H9 (cell line): ENCODE results near the gene KLF16. TPM values are rescaled to one million over a fixed set of nuclear protein-coding genes. Genes with fewer than 3 reads are reported as not detected.
"Not testable (repeated sequence)": the region's sequence is repeated elsewhere in the genome, so short reads cannot be mapped to it uniquely, and the experiment has no call there.

Experiments used
- DNase-seq: peaks from one replicate; pipeline ENCODE4 v3.0.0-alpha.2; 2017
- H2AFZ ChIP-seq: one replicate; pipeline ENCODE4 v1.6.1; 2013; ENCODE audit warnings: mild to moderate bottlenecking, low read length, control low read depth, moderate library complexity
- H2AK5ac ChIP-seq: 2 replicates; pipeline ENCODE4 v1.6.1; 2013; ENCODE audit warnings: low read length, control low read depth, mixed read lengths; ENCODE audit not compliant: insufficient read length
- H2BK120ac ChIP-seq: one replicate; pipeline ENCODE4 v1.6.1; 2013; ENCODE audit warnings: low read depth, mild to moderate bottlenecking, low read length, control low read depth, inconsistent platforms; ENCODE audit not compliant: poor library complexity, severe bottlenecking
- H2BK12ac ChIP-seq: 2 replicates; pipeline ENCODE4 v1.6.1; 2013; ENCODE audit warnings: low read length, control low read depth, mixed read lengths, low read depth; ENCODE audit not compliant: insufficient read length
- H2BK15ac ChIP-seq: 2 replicates; pipeline ENCODE4 v1.6.1; 2013; ENCODE audit warnings: low read depth, low read length, control low read depth
- H2BK20ac ChIP-seq: one replicate; pipeline ENCODE4 v1.6.1; 2013; ENCODE audit warnings: low read depth, mild to moderate bottlenecking, low read length, control low read depth, inconsistent platforms; ENCODE audit not compliant: poor library complexity, severe bottlenecking
- H2BK5ac ChIP-seq: 2 replicates; pipeline ENCODE4 v1.6.1; 2013; ENCODE audit warnings: low read length, control low read depth, mixed read lengths; ENCODE audit not compliant: insufficient read length
- H3K14ac ChIP-seq: 2 replicates; pipeline ENCODE4 v1.6.1; 2013; ENCODE audit warnings: low read length, control low read depth; ENCODE audit not compliant: insufficient read depth
- H3K18ac ChIP-seq: 2 replicates; pipeline ENCODE4 v1.6.1; 2013; ENCODE audit warnings: low read depth, mild to moderate bottlenecking, mixed read lengths, low read length, control low read depth; ENCODE audit not compliant: insufficient read length
- H3K23ac ChIP-seq: 2 replicates; pipeline ENCODE4 v1.6.1; 2013; ENCODE audit warnings: low read length, control low read depth, mixed read lengths, low read depth; ENCODE audit not compliant: insufficient read length
- H3K23me2 ChIP-seq: 2 replicates; pipeline ENCODE4 v1.6.1; 2013; ENCODE audit warnings: low read depth, mild to moderate bottlenecking, mixed read lengths, low read length, control low read depth; ENCODE audit not compliant: insufficient read length, poor library complexity, severe bottlenecking
- H3K27ac ChIP-seq: 2 replicates; pipeline ENCODE4 v1.5.1; 2013; ENCODE audit warnings: low read length, control low read depth, mixed read lengths, low read depth; ENCODE audit not compliant: insufficient read length
- H3K27me3 ChIP-seq: 2 replicates; pipeline ENCODE4 v1.6.1; 2013; ENCODE audit warnings: low read length, control low read depth, inconsistent platforms; ENCODE audit not compliant: insufficient read depth
- H3K4ac ChIP-seq: 2 replicates; pipeline ENCODE4 v1.6.1; 2013; ENCODE audit warnings: low read depth, mild to moderate bottlenecking, control low read depth, inconsistent platforms, low read length, moderate library complexity
- H3K4me1 ChIP-seq: 2 replicates; pipeline ENCODE4 v1.6.1; 2013; ENCODE audit warnings: low read length, control low read depth, inconsistent platforms; ENCODE audit not compliant: insufficient read depth
- H3K4me2 ChIP-seq: 2 replicates; pipeline ENCODE4 v1.6.1; 2013; ENCODE audit warnings: low read length, control low read depth, mixed read lengths; ENCODE audit not compliant: insufficient read length, insufficient read depth
- H3K56ac ChIP-seq: 2 replicates; pipeline ENCODE4 v1.6.1; 2013; ENCODE audit warnings: low read depth, mild to moderate bottlenecking, mixed read lengths, low read length, control low read depth; ENCODE audit not compliant: insufficient read length
- H3K79me1 ChIP-seq: 2 replicates; pipeline ENCODE4 v1.6.1; 2013; ENCODE audit warnings: low read depth, mild to moderate bottlenecking, moderate library complexity, low read length, control low read depth, inconsistent platforms; ENCODE audit not compliant: insufficient read depth, poor library complexity, severe bottlenecking
- H3K79me2 ChIP-seq: 2 replicates; pipeline ENCODE4 v1.6.1; 2013; ENCODE audit warnings: low read length, control low read depth, inconsistent platforms; ENCODE audit not compliant: insufficient read depth
- H3K9ac ChIP-seq: 2 replicates; pipeline ENCODE4 v1.6.1; 2013; ENCODE audit warnings: low read length, control low read depth, mixed read lengths; ENCODE audit not compliant: insufficient read length; ENCODE audit errors: extremely low read depth
- H3K9me3 ChIP-seq: one replicate; pipeline ENCODE4 v1.6.1; 2013; ENCODE audit warnings: low read depth, low read length, inconsistent platforms; ENCODE audit not compliant: control insufficient read depth
- H3T11ph ChIP-seq: one replicate; pipeline ENCODE4 v1.6.1; 2013; ENCODE audit warnings: mild to moderate bottlenecking, low read length, control low read depth, inconsistent platforms
- H4K20me1 ChIP-seq: one replicate; pipeline ENCODE4 v1.6.1; 2013; ENCODE audit not compliant: control insufficient read depth, insufficient read length, insufficient read depth
- H4K5ac ChIP-seq: 2 replicates; pipeline ENCODE4 v1.6.1; 2013; ENCODE audit warnings: low read depth, mild to moderate bottlenecking, mixed read lengths, low read length, control low read depth; ENCODE audit not compliant: insufficient read length
- H4K8ac ChIP-seq: replicated peaks from 2 replicates; pipeline ENCODE4 v1.6.1; 2013; ENCODE audit warnings: low read length, control low read depth, mixed read lengths, low read depth; ENCODE audit not compliant: insufficient read length
- H4K91ac ChIP-seq: 2 replicates; pipeline ENCODE4 v1.6.1; 2013; ENCODE audit warnings: low read depth, mild to moderate bottlenecking, moderate library complexity, mixed read lengths, low read length, control low read depth; ENCODE audit not compliant: insufficient read length
- H3K27ac Mint-ChIP-seq, 3 experiments: 2 replicates in 2 of 3; 3 replicates in 1 of 3; pipeline ENCODE4 v1.8.0; 2020 to 2021; ENCODE audit warnings: mixed read lengths in 3 of 3, mild to moderate bottlenecking in 1 of 3, moderate library complexity in 1 of 3
- H3K27me3 Mint-ChIP-seq: 2 replicates; pipeline ENCODE4 v1.8.0; 2021; ENCODE audit warnings: low read depth, mild to moderate bottlenecking, moderate library complexity, mixed read lengths
- H3K36me3 Mint-ChIP-seq, 3 experiments: 2 replicates in 2 of 3; 3 replicates in 1 of 3; pipeline ENCODE4 v1.8.0; 2020 to 2021; ENCODE audit warnings: low read depth in 3 of 3, mixed read lengths in 3 of 3; ENCODE audit not compliant: insufficient read depth in 1 of 3
- H3K4me1 Mint-ChIP-seq, 2 experiments: 2 replicates each; pipeline ENCODE4 v1.8.0; 2020; ENCODE audit warnings: mixed read lengths in 2 of 2
- H3K4me3 Mint-ChIP-seq, 2 experiments: 2 replicates in 1 of 2; 3 replicates in 1 of 2; pipeline ENCODE4 v1.8.0; 2020 to 2021; ENCODE audit warnings: mild to moderate bottlenecking in 2 of 2, mixed read lengths in 2 of 2, moderate library complexity in 1 of 2
- H3K9me3 Mint-ChIP-seq, 2 experiments: 2 replicates in 1 of 2; 3 replicates in 1 of 2; pipeline ENCODE4 v1.8.0; 2020; ENCODE audit warnings: mild to moderate bottlenecking in 2 of 2, mixed read lengths in 2 of 2, moderate library complexity in 1 of 2
- CTCF ChIP-seq: fragments of 200-600 bp; sonication (generic); conservative IDR thresholded peaks from 3 replicates; pipeline ENCODE4 v1.8.0; 2021; ENCODE audit warnings: antibody characterized with exemption, mild to moderate bottlenecking
- WGBS: extraction: QIAGEN DNeasy Blood & Tissue Kit; methylation state at CpG from one replicate; pipeline ENCODE4 v1.1.7; 2013; ENCODE audit warnings: missing lambda C conversion rate, low lambda C conversion rate, mixed read lengths; ENCODE audit not compliant: insufficient read length; ENCODE audit errors: extremely low coverage; 5-methylcytosine and 5-hydroxymethylcytosine counted together
- total RNA-seq: library from RNA; stranded (reverse); gene quantifications from 2 replicates; pipeline ENCODE4 v1.2.1, GENCODE V29; 2021

Gene KLF16
- total RNA-seq, 1 experiment from 2014 or later, result 66.8 TPM

- Histone ChIP-seq H3K4ac (no peak overlapping the region), H2AK5ac (no peak overlapping the region), H3K4me1 (no peaks in the 10 kb centered on the region; the same call in 1 of the 2 replicates), H4K91ac (no peak overlapping the region), H2BK12ac (no peak overlapping the region), H2BK15ac (no peak overlapping the region), H4K5ac (no peak overlapping the region), H4K8ac (no peak overlapping the region), H3K9me3 (no peaks in the 10 kb centered on the region), H3K23ac (no peak overlapping the region), H3K79me1 (peaks cover 10% of the 10 kb centered on the region), H3K9ac (peak overlapping the region; percentile 78), H2BK5ac (no peak overlapping the region), H2BK20ac (no peak overlapping the region), H3K23me2 (peaks cover 21% of the 10 kb centered on the region), H3K14ac (peak overlapping the region; percentile 79), H3K27me3 (no peaks in the 10 kb centered on the region), H2AFZ (no peak overlapping the region), H3K56ac (no peak overlapping the region), H3K79me2 (peaks cover 9% of the 10 kb centered on the region; the same call in 1 of the 2 replicates), H3K4me2 (peak overlapping the region; percentile 85), H3K18ac (peak overlapping the region; percentile 71), H3T11ph (no peak overlapping the region), H3K27ac (no peak overlapping the region), H2BK120ac (no peak overlapping the region), H4K20me1 (no peaks in the 10 kb centered on the region)
- no CpG with 5 or more reads among the region's 87 CpGs for WGBS
- TF ChIP-seq CTCF, result no peak; the same call in 2 of the 3 replicates
- Mint-ChIP-seq H3K27me3 (no peaks in the 10 kb centered on the region), H3K4me1 (peaks cover 14 to 15% of the 10 kb centered on the region in 2 experiments), H3K36me3 (peaks cover 0 to 6% (median 0%) of the 10 kb centered on the region in 3 experiments; a peak in 2 of 7 replicates), H3K4me3 (peak overlapping the region; percentile 98 to 99), H3K9me3 (no peaks in the 10 kb centered on the region), H3K27ac (peak overlapping the region in 2 of 3 experiments; percentile 82 to 95; a peak in 5 of 7 replicates)
- DNase-seq, result peak; percentile 91
Observed at GRCh38 chr19:1875646-1876495, 12.5 kb upstream of the KLF16 start.

- H4K5ac ChIP-seq, H3K4me1 ChIP-seq, H2BK5ac ChIP-seq, H3K4ac ChIP-seq, H3K56ac ChIP-seq, H3T11ph ChIP-seq, H2AK5ac ChIP-seq, H3K27ac ChIP-seq, H2BK120ac ChIP-seq, DNase-seq, H4K91ac ChIP-seq, H3K79me2 ChIP-seq, H3K9me3 ChIP-seq, H3K23ac ChIP-seq, H3K18ac ChIP-seq, H2AFZ ChIP-seq, H2BK20ac ChIP-seq, H3K27me3 Mint-ChIP-seq, H4K20me1 ChIP-seq, H3K9me3 Mint-ChIP-seq, H2BK12ac ChIP-seq, H3K14ac ChIP-seq, H4K8ac ChIP-seq, H3K79me1 ChIP-seq, H3K27me3 ChIP-seq, H2BK15ac ChIP-seq: not testable (repeated sequence)
- peaks cover 14 to 15% of the 10 kb centered on the region in 2 experiments for H3K4me1 Mint-ChIP-seq
- H3K4me2 ChIP-seq, result peak overlapping the region; percentile 85
- no CpG with 5 or more reads among the region's 11 CpGs for WGBS
- H3K9ac ChIP-seq, result peak overlapping the region; percentile 78
- H3K23me2 ChIP-seq, result peaks cover 21% of the 10 kb centered on the region
- H3K36me3 Mint-ChIP-seq, result peaks cover 0 to 11% (median 2%) of the 10 kb centered on the region in 3 experiments; a peak in 3 of 7 replicates
- peak overlapping the region in 2 of 3 experiments; percentile 82 to 95; a peak in 5 of 7 replicates for H3K27ac Mint-ChIP-seq
- H3K4me3 Mint-ChIP-seq, result peak overlapping the region; percentile 98 to 99
Observed at GRCh38 chr19:1875265-1875645, 11.9 kb upstream of the KLF16 start.
